Measurements from ENCODE around the gene SLF1.
"Not testable (repeated sequence)": the region's sequence is repeated elsewhere in the genome, so short reads cannot be mapped to it uniquely, and the experiment has no call there.

SLF1 gene

GRCh38 chr5:94618493-94619328, at the start of gene SLF1, which contains the start of gene KIAA0825:
SLF1 (plus strand) TSS chr5:94618669; CDS start chr5:94628811, 10,142 bp downstream.
KIAA0825 (minus strand) TSS chr5:94618604; CDS start chr5:94537126, 81,478 bp downstream.
- Histone ChIP-seq H3K4me3 (ENCODE audit: low read depth, low read length) (peak within 1 kb of the TSS; percentile 84), H3K27me3 (ENCODE audit: insufficient read depth, low read depth, severe bottlenecking) (no peaks in the 10 kb centered on the region), H3K9me3 (ENCODE audit: severe bottlenecking) (no peaks in the 10 kb centered on the region), H3K36me3 (peaks cover 11% of the 10 kb centered on the region), H3K27ac (peak within 1 kb of the TSS; percentile 90)
- DNase-seq, result peak; percentile 91
- no peak for TF ChIP-seq CTCF (IDR thresholded peaks at IDR 0.05; ENCODE audit: low read depth, low read length)

DNA sequence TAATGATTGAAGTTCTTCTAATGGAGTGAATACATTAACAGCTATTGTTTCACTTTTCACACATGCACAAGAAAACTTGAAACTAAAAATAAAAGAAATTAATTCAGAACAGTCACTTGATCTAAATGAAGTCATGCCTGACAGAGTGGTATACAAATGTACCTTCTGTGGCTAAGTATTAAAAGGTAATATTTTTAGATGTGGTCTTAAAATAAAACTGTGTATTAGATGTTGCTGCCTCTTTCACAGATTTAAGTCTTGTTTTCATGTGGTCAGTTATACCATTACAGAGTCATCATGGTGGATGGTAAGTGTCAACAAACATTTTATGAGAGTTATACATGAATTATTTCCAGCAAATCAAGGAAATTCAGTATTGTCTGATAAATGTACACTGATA, 47.1 kb upstream of the SLF1 start:
- Histone ChIP-seq H3K27me3 (ENCODE audit: insufficient read depth, low read depth, severe bottlenecking) (no peaks in the 10 kb centered on the region), H3K9me3 (ENCODE audit: severe bottlenecking) (no peaks in the 10 kb centered on the region), H3K4me3 (ENCODE audit: low read depth, low read length) (no peak overlapping the region), H3K36me3 (no peaks in the 10 kb centered on the region), H3K27ac (no peak overlapping the region)
- no peak for DNase-seq
- no peak for TF ChIP-seq CTCF (IDR thresholded peaks at IDR 0.05; ENCODE audit: low read depth, low read length)

- not testable (repeated sequence) for DNase-seq
Observed at GRCh38 chr5:94573349-94573748, 45.1 kb upstream of the SLF1 start.

GRCh38 chr5:94575196-94575595, 43.3 kb upstream of the SLF1 start:
- Histone ChIP-seq H3K27me3 (ENCODE audit: insufficient read depth, low read depth, severe bottlenecking) (no peaks in the 10 kb centered on the region), H3K36me3 (no peaks in the 10 kb centered on the region), H3K4me3 (ENCODE audit: low read depth, low read length) (no peak overlapping the region), H3K27ac (no peak overlapping the region), H3K9me3 (ENCODE audit: severe bottlenecking) (no peaks in the 10 kb centered on the region)
- no peak for DNase-seq
- no peak for TF ChIP-seq CTCF (IDR thresholded peaks at IDR 0.05; ENCODE audit: low read depth, low read length)

More at GRCh38 chr5:94573349-94573748, 45.1 kb upstream of the SLF1 start:
- H3K4me3 ChIP-seq (ENCODE audit: low read depth, low read length); H3K27ac ChIP-seq; H3K9me3 ChIP-seq (ENCODE audit: severe bottlenecking); H3K27me3 ChIP-seq (ENCODE audit: insufficient read depth, low read depth, severe bottlenecking); H3K36me3 ChIP-seq: not testable (repeated sequence)

DNA sequence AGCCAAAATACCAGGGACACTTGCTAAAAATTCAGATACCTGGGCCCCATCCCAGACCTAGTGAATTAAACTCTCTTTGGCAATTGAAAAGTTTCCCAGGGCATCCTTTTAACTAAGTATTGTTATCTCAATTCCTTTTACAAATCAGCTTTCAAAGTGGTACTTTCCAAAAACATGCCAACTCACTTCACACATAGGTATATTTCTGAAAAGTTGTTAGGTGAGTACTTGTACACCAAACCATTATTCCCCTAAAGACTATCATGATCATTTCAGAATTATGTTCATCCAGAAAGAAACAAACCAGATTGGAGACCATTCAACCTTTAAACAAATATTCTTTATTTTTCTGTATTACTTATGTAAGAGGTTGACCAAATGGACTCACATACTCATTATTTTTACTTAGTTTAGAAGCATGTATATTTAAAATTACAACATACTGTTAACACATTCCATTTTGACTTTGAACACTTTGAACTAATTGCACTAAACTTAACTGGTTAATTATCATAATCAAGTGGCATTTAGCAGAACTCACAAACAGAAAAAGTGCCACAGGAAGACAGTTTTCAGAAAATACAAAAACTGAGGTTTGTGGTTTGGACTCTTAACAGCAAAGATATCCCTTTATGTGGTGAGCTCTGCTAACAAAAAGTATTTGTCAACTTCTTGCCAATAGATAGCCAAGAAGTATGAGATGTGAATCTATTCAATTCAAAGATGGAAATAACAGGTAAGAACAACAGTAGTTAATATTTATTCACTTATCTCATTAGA, 40.8 kb upstream of the SLF1 start:
- no peak overlapping the region for H3K27ac ChIP-seq
- no peaks in the 10 kb centered on the region for H3K27me3 ChIP-seq (ENCODE audit: insufficient read depth, low read depth, severe bottlenecking)
- DNase-seq, result no peak
- no peaks in the 10 kb centered on the region for H3K36me3 ChIP-seq
- TF ChIP-seq CTCF (IDR thresholded peaks at IDR 0.05; ENCODE audit: low read depth, low read length), result no peak
- H3K4me3 ChIP-seq (ENCODE audit: low read depth, low read length), result no peak overlapping the region
- H3K9me3 ChIP-seq (ENCODE audit: severe bottlenecking), result no peaks in the 10 kb centered on the region

GRCh38 chr5:94595281-94595840, 23.1 kb upstream of the SLF1 start:
- no peak overlapping the region for H3K4me3 ChIP-seq (ENCODE audit: low read depth, low read length)
- no peak overlapping the region for H3K27ac ChIP-seq
- no peak for DNase-seq
- no peaks in the 10 kb centered on the region for H3K36me3 ChIP-seq
- H3K9me3 ChIP-seq (ENCODE audit: severe bottlenecking), result no peaks in the 10 kb centered on the region
- H3K27me3 ChIP-seq (ENCODE audit: insufficient read depth, low read depth, severe bottlenecking), result no peaks in the 10 kb centered on the region
- TF ChIP-seq CTCF (IDR thresholded peaks at IDR 0.05; ENCODE audit: low read depth, low read length), result no peak

All from WERI-Rb-1 (cell line).